Astrocyte (in vitro differentiated cells and primary cell): ENCODE results near the gene FADS3. TPM values are rescaled to one million over a fixed set of nuclear protein-coding genes. Genes with fewer than 3 reads are reported as not detected.
A peak's percentile ranks its signal among the peaks of the same experiment; 100 is the strongest.

Experiments
- DNase-seq: peaks from one replicate; pipeline ENCODE4 v3.0.0-alpha.2; 2010; ENCODE audit warnings: low read depth
- FAIRE-seq: peaks from 2 replicates; lab custom pipeline; 2011; peaks lifted over from hg19 to GRCh38; lab: Jason Lieb, UNC
- H2AFZ ChIP-seq: 2 replicates; pipeline ENCODE4 v1.6.0; 2012; ENCODE audit warnings: low read depth, low read length, inconsistent platforms
- H3K27ac ChIP-seq: 2 replicates; pipeline ENCODE4 v1.5.1; 2011; ENCODE audit warnings: low read depth, low read length, inconsistent platforms
- H3K27me3 ChIP-seq: 2 replicates; pipeline ENCODE4 v1.6.0; 2011; ENCODE audit warnings: low read length, inconsistent platforms; ENCODE audit not compliant: insufficient read depth
- H3K36me3 ChIP-seq: 2 replicates; pipeline ENCODE4 v1.5.1; 2011; ENCODE audit warnings: low read length, inconsistent platforms; ENCODE audit not compliant: insufficient read depth
- H3K4me1 ChIP-seq: 2 replicates; pipeline ENCODE4 v1.5.1; 2011; ENCODE audit warnings: low read length, inconsistent platforms; ENCODE audit not compliant: insufficient read depth
- H3K4me2 ChIP-seq: 2 replicates; pipeline ENCODE4 v1.6.0; 2012; ENCODE audit warnings: low read length, inconsistent platforms
- H3K4me3 ChIP-seq: 2 replicates; pipeline ENCODE4 v1.5.1; 2011; ENCODE audit warnings: low read depth, mild to moderate bottlenecking, low read length, inconsistent platforms; ENCODE audit not compliant: insufficient read depth
- H3K79me2 ChIP-seq: 2 replicates; pipeline ENCODE4 v1.6.0; 2012; ENCODE audit warnings: mild to moderate bottlenecking, low read length, inconsistent platforms; ENCODE audit not compliant: insufficient read depth
- H3K9ac ChIP-seq: 2 replicates; pipeline ENCODE4 v1.6.0; 2012; ENCODE audit warnings: mild to moderate bottlenecking, low read length, inconsistent platforms
- H3K9me3 ChIP-seq: 2 replicates; pipeline ENCODE4 v1.5.1; 2012; ENCODE audit warnings: low read depth, mild to moderate bottlenecking, low read length, inconsistent platforms; ENCODE audit not compliant: insufficient read depth
- H4K20me1 ChIP-seq: 2 replicates; pipeline ENCODE4 v1.6.0; 2012; ENCODE audit warnings: low read length, inconsistent platforms; ENCODE audit not compliant: insufficient read depth
- H3K27ac Mint-ChIP-seq: one replicate; pipeline ENCODE4 v1.8.0; 2021; ENCODE audit warnings: mild to moderate bottlenecking, mixed read lengths; ENCODE audit not compliant: unreplicated experiment
- H3K27me3 Mint-ChIP-seq: one replicate; pipeline ENCODE4 v1.8.0; 2021; ENCODE audit warnings: low read depth, mixed read lengths; ENCODE audit not compliant: unreplicated experiment
- H3K36me3 Mint-ChIP-seq: one replicate; pipeline ENCODE4 v1.8.0; 2021; ENCODE audit warnings: low read depth, mixed read lengths; ENCODE audit not compliant: unreplicated experiment
- H3K4me1 Mint-ChIP-seq: one replicate; pipeline ENCODE4 v1.8.0; 2021; ENCODE audit warnings: low read depth, mixed read lengths; ENCODE audit not compliant: unreplicated experiment
- H3K4me3 Mint-ChIP-seq: one replicate; pipeline ENCODE4 v1.8.0; 2021; ENCODE audit warnings: mild to moderate bottlenecking, moderate library complexity, mixed read lengths; ENCODE audit not compliant: unreplicated experiment
- H3K9me3 Mint-ChIP-seq: one replicate; pipeline ENCODE4 v1.8.0; 2021; ENCODE audit warnings: mild to moderate bottlenecking, mixed read lengths; ENCODE audit not compliant: unreplicated experiment
- EZH2 ChIP-seq: IDR thresholded peaks from 2 replicates; pipeline ENCODE4 v1.6.1; 2012; ENCODE audit warnings: mild to moderate bottlenecking, low read length, inconsistent platforms; ENCODE audit not compliant: insufficient read depth
- total RNA-seq: library from RNA; stranded (reverse); gene quantifications from 2 replicates; pipeline ENCODE4 v1.2.1, GENCODE V29; 2021
- TF ChIP-seq, protein P1 (sequence below): IDR thresholded peaks from 2 replicates; pipeline ENCODE4 v1.5.1; 2011; ENCODE audit warnings: low read depth, mild to moderate bottlenecking, inconsistent platforms, low read length, moderate library complexity; ENCODE audit not compliant: insufficient read depth

Gene FADS3
- total RNA-seq, 1 donor from 2014 or later, result 59.1 TPM

DNA sequence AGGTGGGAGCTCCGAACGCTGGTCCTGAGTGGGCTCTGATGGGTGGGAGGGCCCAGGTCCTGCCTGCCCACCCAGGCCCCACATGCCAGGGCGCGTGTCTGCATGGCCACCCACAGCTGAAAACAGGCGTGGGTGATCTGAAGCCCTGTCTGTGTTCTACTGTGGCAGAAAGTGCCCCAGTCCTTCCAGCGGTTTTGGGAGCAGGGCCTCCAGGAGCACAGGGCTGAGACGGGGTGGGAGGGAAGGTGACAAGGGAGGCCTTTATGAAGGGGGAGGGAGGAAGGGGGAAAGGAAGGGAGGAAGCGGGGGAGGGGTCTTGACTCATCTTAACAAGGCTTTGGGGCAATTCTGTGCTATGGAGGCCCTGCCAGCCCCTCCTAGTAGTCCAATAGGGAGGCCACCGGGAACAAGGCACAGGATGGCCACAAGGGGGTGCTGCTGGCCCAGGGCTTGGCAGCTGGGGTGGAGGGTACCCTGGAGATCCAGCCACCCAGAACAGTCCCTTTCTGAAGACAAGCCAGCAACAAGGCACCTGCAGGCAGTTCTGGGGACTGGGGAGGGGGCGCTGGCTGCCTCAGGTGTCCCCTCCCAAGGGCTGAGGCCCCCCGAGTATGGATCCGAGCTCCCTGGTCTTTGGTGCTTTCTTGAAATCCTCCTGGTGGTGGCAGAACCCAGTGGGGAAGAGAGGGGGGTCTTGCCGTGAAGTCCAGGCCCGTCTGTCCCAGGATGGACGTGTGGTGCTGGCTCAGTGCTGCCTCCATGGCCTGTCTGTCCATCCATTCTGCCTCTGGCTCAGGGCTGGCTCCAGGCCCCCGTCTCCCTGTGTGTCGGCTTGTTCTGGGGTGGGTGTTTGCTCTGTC lies 6.3 kb upstream of the FADS3 start:
- Histone ChIP-seq H3K4me2 (no peak overlapping the region), H3K9ac (no peak overlapping the region), H4K20me1 (no peaks in the 10 kb centered on the region), H3K4me3 (no peak overlapping the region), H3K9me3 (no peaks in the 10 kb centered on the region), H3K36me3 (no peaks in the 10 kb centered on the region), H2AFZ (no peak overlapping the region), H3K27me3 (no peaks in the 10 kb centered on the region), H3K4me1 (no peaks in the 10 kb centered on the region), H3K79me2 (no peaks in the 10 kb centered on the region), H3K27ac (no peak overlapping the region)
- no peak overlapping the region for H3K27ac Mint-ChIP-seq
- no peaks in the 10 kb centered on the region for H3K36me3 Mint-ChIP-seq
- H3K9me3 Mint-ChIP-seq, result no peaks in the 10 kb centered on the region
- H3K4me1 Mint-ChIP-seq, result no peaks in the 10 kb centered on the region
- peaks cover 10% of the 10 kb centered on the region for H3K27me3 Mint-ChIP-seq
- TF ChIP-seq, protein P1, sequence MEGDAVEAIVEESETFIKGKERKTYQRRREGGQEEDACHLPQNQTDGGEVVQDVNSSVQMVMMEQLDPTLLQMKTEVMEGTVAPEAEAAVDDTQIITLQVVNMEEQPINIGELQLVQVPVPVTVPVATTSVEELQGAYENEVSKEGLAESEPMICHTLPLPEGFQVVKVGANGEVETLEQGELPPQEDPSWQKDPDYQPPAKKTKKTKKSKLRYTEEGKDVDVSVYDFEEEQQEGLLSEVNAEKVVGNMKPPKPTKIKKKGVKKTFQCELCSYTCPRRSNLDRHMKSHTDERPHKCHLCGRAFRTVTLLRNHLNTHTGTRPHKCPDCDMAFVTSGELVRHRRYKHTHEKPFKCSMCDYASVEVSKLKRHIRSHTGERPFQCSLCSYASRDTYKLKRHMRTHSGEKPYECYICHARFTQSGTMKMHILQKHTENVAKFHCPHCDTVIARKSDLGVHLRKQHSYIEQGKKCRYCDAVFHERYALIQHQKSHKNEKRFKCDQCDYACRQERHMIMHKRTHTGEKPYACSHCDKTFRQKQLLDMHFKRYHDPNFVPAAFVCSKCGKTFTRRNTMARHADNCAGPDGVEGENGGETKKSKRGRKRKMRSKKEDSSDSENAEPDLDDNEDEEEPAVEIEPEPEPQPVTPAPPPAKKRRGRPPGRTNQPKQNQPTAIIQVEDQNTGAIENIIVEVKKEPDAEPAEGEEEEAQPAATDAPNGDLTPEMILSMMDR, result peak; percentile 63
- no peak for TF ChIP-seq EZH2
- no peak for FAIRE-seq
- peak; percentile 12 for DNase-seq
- no peak overlapping the region for H3K4me3 Mint-ChIP-seq

DNA sequence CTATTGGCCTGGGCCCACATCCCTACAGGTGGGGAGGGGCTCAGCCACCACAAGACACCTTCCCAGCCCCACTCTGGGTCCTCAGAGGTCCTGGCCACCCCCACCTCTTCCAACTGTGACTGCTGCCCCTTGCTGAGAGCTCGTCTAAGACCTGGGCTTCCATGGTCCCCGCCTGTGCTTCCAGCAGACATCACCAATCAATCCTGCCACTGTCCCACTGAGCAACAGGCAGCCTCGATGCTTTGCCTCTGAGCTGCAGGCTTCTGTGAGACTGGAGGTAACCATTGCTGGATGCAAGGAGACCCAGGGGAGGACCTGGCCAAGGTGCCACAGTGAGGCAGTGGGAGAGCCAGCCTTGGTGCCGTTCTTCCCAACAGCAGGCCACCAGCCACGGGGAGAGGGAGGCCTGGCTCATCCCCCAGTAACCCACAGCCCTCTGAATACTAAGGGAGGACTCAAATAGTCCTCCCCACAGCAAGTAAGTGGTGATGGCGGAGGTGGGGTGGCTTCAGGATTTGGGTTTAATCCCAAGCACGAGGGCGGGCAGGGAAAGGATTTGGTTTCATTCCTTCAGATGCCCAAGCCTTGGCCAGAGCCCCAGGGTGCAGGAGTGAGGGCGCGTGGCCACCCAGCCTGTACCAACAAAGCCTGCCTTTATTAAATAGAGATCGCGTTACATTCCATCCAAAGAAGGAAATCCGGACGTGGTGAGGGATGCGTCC lies 5.5 kb upstream of the FADS3 start:
- no peak for FAIRE-seq
- no peaks in the 10 kb centered on the region for H3K9me3 Mint-ChIP-seq
- no peaks in the 10 kb centered on the region for H3K27me3 ChIP-seq
- H3K4me3 Mint-ChIP-seq, result no peak overlapping the region
- no peak overlapping the region for H3K4me3 ChIP-seq
- H3K4me1 Mint-ChIP-seq, result no peaks in the 10 kb centered on the region
- H3K27ac Mint-ChIP-seq, result no peak overlapping the region
- no peak overlapping the region for H3K9ac ChIP-seq
- no peak overlapping the region for H3K27ac ChIP-seq
- TF ChIP-seq, protein P1, result no peak
- TF ChIP-seq EZH2, result no peak
- H4K20me1 ChIP-seq, result no peaks in the 10 kb centered on the region
- peaks cover 10% of the 10 kb centered on the region for H3K27me3 Mint-ChIP-seq
- no peaks in the 10 kb centered on the region for H3K9me3 ChIP-seq
- no peak overlapping the region for H3K4me2 ChIP-seq
- DNase-seq, result no peak
- no peaks in the 10 kb centered on the region for H3K36me3 ChIP-seq
- no peaks in the 10 kb centered on the region for H3K4me1 ChIP-seq
- H2AFZ ChIP-seq, result no peak overlapping the region
- H3K79me2 ChIP-seq, result no peaks in the 10 kb centered on the region
- no peaks in the 10 kb centered on the region for H3K36me3 Mint-ChIP-seq
